ENCODE data around the gene STARD5.
"Not testable (repeated sequence)": the region's sequence is repeated elsewhere in the genome, so short reads cannot be mapped to it uniquely, and the experiment has no call there.

The STARD5 gene

DNA sequence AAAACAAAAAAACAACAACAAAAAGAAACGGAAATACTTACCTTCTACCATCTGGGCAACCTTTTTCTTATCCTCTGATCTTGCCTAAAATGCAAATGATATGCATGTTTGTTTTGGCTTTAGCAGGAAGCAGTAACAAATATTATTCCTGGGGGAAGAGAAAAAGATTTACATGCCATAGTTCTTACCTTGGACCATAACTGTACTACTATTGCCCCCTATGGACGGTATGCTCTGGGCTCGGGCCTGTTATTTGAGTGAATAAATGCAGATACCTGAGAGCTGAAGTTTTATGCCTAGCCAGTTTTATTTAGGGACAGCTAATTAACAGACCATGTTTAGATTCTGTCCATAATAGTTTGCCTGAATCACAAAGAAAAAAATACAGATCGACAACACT, 12.6 kb upstream of the STARD5 start:
- DNase-seq, result no peak

DNA sequence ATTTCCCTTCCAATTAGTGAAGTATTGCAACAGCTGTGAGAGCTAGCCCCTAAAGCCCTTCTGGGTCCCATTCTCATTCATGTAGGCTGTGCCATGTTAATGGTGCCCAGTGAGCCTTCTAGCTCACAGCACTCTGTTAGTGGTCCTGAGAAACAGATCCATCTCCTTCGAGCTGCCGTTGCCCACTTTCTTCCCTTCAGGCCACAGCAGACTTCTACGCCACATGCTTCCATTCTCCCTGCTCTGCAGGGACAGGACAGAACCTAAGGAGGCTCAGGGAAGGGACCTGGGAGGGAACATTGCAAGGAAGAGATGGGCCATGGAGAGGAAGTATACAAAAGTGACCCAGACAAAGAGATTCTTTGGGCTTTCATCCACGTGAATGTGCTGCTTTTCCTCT, 11.7 kb upstream of the STARD5 start:
- DNase-seq, result no peak

DNA sequence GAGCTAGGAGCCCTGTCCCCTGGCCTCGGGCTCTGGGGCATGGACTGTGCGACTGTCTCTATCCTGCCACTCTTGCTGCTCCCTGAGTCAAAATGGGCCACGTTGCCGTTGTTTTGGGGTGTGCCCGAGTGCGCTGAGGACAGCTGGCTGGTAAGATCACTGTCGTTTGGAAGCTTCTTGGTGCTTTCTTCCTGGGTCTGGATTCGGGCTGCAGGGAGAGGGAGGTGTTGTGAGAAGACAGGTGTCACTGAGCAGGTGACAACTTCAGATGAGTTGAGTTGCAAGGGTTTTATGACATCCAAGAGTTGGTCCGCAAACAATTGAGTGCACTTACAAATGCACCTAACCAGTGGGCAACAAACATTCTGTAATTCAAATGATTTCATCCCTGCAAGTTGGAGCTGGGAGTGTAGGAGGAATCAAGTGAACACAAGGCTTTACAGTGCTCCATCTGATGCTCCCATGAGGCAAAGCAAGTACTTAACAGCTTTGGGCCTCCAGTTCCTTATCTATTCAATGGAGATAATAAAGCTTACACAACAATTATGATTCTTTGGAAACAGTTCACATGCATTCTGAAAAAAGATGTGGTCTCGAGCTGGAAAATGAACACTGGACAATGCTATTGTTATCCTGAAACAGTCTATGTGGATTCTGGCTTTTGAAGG, 11.0 kb upstream of the STARD5 start:
- no peak for DNase-seq

DNA sequence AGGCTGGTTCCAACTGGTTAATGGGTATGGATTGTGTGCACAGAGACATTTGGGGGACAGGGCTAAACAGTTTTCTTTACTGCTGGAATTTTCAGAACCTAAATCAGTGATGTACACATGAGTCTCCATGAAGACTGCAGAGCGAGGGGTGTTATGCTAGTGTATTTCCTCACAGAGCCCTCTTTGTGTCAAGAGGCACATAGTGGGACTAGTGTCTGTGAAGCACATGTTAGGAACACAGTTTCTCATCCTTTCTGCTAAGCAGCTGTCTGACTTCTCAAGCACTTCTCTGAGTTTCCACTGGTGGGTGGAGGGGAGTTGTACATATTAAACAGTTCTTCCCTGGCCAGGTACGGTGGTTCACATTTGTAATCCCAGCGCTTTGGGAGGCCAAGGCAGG, 9.4 kb upstream of the STARD5 start:
- DNase-seq, result no peak

DNA sequence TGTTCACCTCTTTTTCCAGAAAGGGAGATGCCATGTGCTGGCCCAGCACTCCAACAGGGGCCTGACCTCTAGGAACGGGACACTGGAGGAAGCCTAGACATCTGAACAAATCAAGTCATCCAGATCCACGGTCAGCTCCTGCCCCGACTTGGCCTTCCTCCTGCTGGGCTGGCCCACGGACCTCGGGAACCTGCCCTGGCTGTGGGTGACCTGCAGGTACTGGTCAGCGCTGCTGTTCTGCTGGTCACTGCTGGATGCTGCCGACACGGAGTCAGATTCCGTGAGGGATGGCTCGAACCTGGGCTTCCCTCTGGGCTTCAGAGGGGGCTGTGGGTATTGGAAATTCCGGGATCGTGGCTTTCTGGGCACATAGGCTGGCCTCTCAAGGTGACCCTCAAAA, 8.4 kb upstream of the STARD5 start:
- DNase-seq, result no peak

DNA sequence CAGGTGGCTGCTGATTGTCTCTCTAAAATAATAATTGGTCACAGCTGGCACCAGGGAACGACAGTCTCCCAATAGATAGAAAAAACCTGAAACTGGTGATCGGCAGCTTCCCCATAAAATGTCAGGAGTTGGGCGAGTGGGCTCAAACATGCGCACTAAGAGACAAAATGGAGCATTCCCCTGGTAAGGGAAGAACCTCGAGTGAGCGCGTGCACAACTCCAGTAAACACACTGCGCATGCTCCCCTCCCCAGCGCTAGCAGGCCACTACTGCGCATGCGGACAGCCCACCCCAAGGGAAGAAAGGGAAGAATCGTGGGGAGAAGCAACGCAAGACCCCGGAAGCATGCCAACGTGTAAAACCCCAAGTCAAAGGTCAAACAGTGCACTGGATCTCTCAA, 7.7 kb upstream of the STARD5 start:
- DNase-seq, result no peak

DNA sequence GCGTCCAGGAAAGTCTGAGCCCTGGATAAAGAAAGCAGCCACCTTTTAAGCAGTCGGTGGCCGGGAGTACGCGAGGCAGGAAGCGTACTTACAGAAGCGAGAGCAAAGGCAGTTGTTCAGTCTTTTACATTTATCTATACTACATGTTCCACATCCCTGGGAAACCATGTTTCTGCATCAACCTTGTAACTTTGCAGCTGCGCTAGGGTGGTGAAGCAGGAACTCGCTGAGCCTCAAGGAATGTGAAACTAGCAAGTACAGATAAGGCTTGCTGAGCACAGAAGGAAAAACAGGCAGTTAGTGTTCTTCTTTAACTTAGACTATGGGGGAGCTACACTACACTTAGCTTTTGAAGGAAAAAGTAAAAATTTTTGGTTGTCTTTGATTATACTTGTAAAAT, 7.2 kb upstream of the STARD5 start:
- not testable (repeated sequence) for DNase-seq

DNA sequence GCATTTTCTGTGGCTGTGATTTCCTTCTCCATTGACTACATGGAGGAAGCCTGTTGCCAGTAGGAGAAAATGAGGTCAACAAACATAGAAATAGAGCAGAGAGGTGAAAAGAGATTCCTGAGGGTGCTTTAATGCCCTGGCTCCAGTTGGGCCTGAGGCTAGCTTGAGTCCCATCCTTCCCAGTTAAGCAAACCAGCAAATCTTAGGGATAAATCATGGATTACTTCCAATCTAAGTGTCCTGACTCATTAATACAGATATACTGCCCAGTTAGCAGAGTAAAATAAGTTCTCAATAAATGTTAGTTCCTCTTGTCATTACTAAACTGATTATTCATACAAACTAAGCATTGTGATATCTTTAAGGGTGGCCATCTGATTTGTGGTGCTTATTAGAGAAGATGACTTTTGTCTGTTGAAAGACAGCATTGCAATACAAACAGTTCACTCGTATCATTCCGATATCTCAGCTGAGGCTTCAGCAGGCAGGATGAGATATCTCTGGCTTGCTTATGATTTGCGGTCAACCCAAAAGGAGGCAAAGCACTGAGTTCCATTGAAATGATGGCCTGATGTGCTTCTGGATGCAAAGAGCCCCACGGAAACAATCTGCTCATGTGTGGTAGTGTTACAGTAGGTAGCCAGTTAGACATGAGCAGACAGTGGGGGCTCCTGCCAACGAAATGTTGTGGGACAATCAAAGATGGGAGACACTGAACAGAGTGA, 6.6 kb upstream of the STARD5 start:
- no peak for DNase-seq

DNA sequence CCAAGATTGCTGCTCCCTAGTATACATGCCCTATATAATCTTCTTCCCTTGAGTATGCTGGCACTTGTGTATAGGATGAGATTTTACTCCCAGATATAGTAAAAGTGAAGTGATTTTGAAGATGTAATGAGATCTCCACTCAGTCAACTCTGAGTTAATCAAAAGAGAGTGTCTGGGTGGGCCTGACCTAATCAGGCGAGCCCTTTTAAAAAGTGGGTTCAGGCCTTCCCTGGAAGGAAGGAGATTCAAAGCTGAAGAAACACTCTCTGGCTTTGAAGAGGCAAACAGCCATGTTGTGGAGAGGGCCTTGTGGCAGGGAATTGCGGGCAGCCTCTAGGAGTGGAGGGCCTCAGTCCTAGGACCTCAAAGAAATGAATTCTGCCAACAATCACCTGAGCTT, 5.5 kb upstream of the STARD5 start:
- DNase-seq, result no peak

DNA sequence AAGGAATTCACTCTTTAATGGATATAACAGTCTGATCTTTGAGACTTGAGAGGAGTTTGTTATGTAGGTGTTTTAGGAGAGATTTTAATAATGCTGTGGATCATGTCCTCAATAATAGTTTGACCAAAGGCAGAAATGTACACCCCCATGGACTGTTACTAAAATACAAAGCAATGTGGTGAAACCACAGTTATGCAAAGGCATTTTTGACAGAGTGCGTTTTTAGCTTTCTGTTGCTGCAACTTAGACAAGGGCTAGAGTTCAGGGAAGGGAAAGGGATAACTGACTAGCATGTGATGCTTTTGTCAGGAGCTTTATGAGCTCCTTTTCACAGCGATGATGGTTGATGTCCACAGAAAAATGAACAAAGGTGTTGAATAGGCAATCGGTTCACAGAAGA, 3.6 kb upstream of the STARD5 start:
- DNase-seq, result no peak

DNA sequence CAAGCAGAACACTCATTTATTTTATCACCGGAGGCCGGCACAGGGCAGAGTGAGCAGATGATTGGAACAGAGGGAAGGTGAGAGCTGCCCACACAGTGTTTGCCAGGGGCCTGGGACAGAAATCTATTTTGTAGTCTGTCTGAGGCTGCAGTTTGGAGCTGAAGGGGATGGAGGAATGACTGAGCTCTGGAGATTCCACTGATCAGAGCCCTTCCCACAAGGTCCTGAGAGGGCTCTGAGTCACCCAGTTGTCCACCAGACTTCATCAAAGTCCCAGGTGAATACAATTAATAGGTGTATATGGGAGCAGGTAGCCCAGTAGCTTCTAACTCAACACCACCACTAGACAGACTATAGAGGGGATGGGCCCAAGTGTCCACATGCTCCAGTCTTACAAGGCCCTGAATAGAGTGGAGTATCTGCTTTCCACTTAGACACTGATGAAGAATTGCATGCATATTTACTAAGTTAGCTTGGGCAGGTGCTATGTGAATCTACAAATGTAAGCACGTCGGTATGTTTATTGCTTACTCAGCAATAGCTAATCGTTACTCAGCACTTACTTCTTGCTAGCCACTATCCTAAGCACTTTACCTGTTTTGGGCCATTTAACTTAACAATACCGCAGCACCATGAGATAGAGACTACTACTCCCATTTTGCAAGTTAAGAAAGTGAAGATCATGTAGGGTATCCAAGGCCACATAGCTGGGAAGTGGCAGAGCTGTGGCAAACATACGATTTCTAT, 2.7 kb upstream of the STARD5 start:
- DNase-seq, result no peak

DNA sequence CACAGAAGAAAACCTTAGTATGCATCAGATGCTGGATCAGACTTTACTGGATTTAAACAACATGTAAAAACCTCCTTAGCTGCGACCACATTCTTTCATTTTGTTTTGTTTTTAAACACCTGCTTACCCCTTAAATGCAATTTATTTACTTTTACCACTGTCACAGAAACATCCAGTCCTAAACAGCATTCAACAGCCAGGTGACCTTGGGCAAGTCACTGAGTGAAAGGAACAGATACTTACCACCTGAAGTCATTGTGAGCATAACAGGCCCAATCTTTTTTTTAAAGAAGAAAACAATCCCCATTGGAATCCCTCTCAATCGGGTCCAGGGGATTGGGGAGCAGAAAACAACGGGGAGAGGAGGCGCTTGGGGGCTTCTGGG, 390 bp downstream of the STARD5 start:
- no peak for DNase-seq

DNA sequence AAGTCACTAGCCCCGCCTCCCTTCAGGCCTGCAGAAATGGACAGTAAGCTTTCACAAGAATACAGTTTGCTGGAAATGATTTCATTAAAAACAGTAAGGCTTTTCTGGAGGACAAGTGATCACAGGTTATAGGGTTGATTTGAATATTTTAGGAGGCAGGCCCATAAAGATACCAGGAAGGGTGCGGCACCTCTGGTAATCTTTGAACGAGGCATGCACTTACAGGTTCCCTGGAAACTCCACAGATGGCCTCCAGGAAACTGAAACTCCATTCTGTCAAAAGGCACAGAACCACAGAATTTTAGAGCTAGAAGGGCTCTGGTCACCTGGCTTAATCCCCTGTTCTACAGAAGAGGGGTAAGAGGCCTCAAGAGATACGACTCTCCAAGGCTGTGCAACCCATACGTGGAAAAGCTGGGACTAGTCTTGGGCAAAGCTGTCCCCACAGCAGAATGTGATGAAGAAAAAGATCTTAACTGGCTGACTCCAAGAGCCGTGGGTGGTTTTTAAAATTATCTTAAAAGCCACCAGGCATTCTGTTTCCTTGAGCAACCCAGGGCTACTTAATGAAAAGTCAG, 1.2 kb downstream of the STARD5 start:
- no peak for DNase-seq

DNA sequence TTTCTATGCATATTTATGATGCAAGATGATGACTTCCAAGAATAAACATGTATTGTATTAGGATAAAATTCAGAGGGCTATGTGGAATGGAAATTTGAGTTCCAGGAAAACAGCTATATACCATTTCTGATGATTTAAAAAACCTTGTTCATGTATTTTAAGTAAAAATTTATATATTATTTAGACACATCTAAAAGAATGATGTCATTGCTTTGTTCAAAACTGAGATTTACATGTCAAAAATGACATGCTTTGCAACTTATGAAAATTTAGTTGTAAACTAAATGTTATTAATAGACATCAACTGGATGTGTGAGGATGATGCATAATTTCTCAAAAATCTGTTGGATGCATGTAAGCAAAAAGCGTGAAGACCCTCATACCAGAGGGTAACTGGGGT, 2.3 kb downstream of the STARD5 start:
- DNase-seq, result no peak

DNA sequence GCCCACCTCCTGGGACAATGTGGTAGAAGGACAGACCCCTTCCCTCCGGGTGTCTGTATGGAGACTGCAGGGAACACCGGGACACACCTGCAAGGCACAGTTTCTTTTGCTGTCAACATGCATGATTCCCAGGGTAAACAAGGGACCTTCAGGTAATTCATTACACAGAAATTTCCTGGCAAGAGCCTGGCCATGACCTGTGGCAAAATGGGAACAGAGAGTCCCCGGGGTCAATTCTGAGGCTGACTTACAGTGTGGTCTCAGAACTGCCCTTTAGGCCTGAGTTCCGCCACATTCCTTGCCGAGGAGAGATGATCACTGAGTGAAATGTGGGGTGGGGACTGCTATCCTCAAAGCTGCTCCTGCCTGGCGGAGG, 6.3 kb downstream of the STARD5 start:
- no peak for DNase-seq

DNA sequence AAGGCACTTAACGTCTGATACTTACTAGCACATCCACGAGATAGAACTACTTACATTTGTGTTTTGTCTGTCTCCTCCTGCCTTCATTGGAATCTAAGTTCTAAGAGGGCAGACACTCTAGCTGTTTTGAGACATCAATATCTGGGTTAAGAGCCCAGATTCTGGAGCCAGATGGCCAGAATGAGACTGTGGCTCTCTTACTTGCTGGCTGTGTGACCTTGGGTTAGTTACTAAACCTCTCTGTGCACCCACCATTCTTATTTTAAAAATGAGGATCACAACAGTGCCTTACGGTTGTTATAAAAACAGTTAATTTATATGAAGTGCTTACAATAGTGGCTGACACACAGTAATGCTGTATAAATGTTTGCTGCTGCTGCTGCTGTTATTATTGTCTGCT, 7.7 kb downstream of the STARD5 start:
- DNase-seq, result no peak

DNA sequence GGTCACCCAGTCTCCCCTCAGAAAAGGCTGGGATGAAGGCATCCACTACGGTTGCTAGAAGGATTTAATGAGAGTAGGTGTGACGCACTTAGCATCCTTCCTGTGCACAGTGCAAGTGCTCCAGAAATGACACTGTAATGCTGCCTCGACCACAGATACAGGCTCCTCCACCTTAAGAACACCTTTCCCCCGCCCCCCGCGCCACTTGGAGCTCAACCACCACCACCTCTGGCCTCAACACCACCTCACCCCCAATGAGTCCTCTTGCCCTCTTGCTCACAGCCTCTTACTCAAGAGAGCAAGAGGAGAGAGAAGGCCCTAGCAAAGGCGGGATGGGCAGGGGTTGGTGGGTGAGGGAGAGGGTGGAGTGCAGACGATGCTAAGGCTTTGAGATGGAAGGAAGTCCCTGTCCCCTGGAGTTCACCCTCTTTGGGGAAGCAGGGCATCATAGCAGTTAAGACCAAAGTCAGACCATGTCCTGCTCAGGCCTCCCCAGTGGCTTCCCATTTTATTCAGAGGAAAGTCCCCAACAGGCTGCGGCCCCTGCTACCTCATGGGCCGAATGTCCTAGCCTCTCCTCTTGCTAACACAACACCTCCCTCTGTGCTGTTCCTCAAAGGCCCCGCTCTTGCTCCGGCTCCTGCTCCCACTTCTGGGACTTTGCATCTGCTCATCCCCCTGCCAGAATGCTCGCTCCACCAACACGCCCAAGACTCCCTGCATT, 8.3 kb downstream of the STARD5 start:
- no peak for DNase-seq

DNA sequence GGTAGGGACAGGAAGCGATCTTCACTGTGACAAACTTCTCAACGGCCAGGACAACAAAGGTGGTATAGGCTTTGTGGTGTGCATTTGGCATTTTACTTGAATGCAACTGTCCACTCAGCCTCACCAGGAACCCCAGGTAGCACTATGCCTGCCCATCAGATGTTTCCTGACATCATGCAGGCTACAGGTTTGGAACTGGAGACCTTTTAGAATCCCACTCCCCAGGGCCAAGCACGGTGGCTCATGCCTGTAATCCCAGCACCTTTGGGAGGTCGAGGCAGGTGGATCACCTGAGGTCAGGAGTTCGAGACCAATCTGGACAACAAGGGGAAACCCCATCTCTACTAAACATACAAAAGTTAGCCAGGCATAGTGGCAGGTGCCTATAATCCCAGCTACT, 9.6 kb downstream of the STARD5 start:
- DNase-seq, result no peak

DNA sequence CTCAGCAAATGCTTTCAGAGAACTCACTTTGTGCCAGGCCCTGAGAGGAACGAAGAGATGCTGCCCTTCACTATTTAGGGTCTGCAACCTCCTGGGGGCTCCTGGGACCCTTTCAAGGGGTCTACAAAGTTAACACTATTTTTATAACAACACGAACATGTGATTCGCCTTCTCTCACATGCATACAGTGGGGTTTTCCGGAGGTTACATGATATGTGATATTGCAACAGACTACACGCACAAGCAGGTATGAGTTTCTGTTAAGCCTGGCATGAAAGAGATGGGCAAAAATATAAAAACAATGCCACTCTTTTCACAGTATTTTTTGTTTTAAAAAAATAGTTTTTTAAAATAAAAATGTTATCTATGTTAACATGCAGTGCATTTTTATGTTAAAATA, 10.3 kb downstream of the STARD5 start:
- no peak for DNase-seq

DNA sequence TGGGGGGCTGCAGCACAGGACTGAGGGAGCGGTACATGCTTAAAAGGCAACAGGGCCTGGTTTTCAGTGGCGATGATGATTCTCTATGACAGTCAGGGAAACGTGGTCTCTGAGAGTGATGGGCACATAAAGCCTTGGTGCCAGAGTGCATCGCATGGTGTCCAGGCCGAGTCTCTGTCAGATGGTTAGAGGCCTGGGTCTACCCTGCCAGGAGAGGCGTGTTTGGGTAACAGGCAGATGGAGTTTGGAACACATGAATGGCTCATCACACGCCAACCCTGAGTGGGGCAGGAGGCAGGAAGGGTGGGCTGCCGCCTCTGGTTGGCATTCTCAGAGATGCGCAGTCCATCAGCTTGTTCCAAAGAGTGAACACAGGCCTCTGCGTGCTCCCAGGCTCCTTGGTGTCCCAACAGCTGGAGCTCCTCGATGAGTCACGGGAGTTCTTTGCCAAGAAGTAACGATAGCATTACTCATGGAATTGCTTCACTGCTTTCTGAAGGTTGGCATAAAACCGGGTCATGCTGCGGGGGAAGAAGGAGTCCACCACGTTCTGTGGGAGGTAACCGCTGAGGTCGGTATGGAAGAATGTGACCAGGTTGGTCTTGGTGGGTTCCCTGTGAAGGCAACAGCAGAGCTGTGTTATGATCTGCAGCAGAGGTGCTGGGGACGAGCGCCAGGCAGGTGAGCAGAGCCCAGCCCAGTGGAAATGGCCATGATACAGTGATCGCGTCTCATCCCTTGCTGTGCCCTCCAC, 11.0 kb downstream of the STARD5 start:
- DNase-seq, result no peak

DNA sequence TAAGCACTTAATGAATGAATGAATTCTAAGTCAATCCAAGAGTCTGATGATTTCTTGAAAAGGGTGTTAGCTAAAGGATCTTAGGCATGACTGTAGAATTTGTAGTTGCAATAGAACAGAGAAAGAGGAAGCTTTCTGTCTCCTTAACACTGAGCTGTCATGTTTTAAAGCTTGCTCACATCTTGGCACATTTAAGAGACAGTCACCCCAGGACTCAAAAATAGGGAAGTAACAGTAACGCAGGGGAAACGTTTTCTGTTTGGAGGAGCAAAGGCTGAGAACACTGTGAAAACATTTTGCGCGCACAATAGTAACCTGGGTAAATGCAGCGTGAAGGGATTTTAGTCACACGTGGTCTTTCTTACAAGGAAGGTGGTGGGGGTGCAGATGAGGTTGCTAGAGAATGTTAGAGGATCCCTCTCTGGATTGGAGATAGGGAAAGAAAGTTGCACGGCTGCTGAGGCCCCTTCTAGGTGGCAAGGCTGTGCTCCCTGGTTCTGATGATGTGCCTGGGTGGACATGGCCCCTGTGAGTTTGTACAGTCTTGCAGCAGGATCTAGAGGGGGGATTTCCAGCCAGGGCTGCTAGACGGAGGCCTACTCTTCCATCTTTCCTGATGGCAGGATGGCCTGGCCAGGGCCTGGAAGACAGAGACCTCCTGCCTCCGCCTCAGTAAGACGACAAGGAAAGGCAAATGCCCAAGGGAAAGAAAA, 12.0 kb downstream of the STARD5 start:
- no peak for DNase-seq

DNA sequence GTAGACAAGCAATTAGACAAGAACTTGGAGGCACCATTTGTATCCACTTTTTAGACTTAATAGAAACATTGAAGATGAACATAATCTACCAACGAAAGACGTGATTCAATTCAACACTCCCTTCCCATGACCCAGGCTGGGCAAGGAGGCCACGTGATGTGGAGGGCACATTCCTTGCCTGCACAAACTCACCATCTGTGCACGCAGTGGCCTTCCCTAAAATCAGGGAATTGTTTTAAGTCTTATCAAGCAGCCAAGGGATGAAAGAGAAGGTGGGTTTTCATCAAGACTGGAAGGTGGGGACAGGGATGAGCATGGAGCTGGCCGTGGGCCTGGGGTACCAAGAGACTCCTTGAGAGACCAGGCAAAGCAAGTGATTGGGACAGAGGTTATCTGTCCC, 13.5 kb downstream of the STARD5 start:
- no peak for DNase-seq
